K562 (cell line): Measurements from ENCODE around the gene UHRF1. TPM values are rescaled to one million over a fixed set of nuclear protein-coding genes. Genes with fewer than 3 reads are reported as not detected.
A peak's percentile ranks its signal among the peaks of the same experiment; 100 is the strongest.

Source experiments
- ADNP ChIP-seq: fragments of 200-800 bp; sonication (Bioruptor generic); IDR thresholded peaks from 2 replicates; pipeline ENCODE4 v1.6.1; 2016; ENCODE audit warnings: missing genetic modification characterization, missing compliant biosample characterization
- ATF4 ChIP-seq: fragments of 450-650 bp; formaldehyde crosslinking; IDR thresholded peaks from 2 replicates; pipeline ENCODE4 v1.4.0; 2022; ENCODE audit warnings: mild to moderate bottlenecking, moderate library complexity
- BDP1 ChIP-seq: IDR thresholded peaks from 3 replicates; pipeline ENCODE4 v1.6.1; 2011; ENCODE audit not compliant: insufficient read length, insufficient read depth
- CREB1 ChIP-seq, 2 experiments: sonication (generic) in 1 of 2; formaldehyde crosslinking in 1 of 2; IDR thresholded peaks; 2 replicates each; pipeline versions ENCODE4 v1.6.1 to v1.8.0; 2012 to 2022; ENCODE audit warnings: inconsistent platforms in 1 of 2, mild to moderate bottlenecking in 1 of 2, missing genetic modification reagents in 1 of 2, moderate library complexity in 1 of 2
- KLF16 ChIP-seq: IDR thresholded peaks from 2 replicates; pipeline ENCODE4 v1.6.1; 2016; ENCODE audit warnings: antibody characterized with exemption
- L3MBTL2 ChIP-seq: fragments of 450-650 bp; IDR thresholded peaks from 2 replicates; pipeline ENCODE4 v1.6.1; 2016; ENCODE audit warnings: mild to moderate bottlenecking, moderate library complexity
- NEUROD1 ChIP-seq: fragments of 150-350 bp; IDR thresholded peaks from 2 replicates; pipeline ENCODE4 v1.6.1; 2014; ENCODE audit warnings: borderline replicate concordance, low read length, low read depth; ENCODE audit not compliant: partially characterized antibody
- NONO ChIP-seq, 2 experiments: fragments of 200-400 bp in 1 of 2; fragments of 450-650 bp in 1 of 2; formaldehyde crosslinking in 1 of 2; IDR thresholded peaks; 2 replicates each; pipeline ENCODE4 v1.6.1; 2017; ENCODE audit warnings: low read depth in 2 of 2, mild to moderate bottlenecking in 2 of 2, moderate library complexity in 2 of 2, low read length in 1 of 2
- POLR3A ChIP-seq: IDR thresholded peaks from 2 replicates; pipeline ENCODE4 v1.6.1; 2011; ENCODE audit warnings: borderline replicate concordance, mild to moderate bottlenecking, moderate library complexity; ENCODE audit not compliant: insufficient read length, insufficient read depth; ENCODE audit errors: extremely low read depth
- POU5F1 ChIP-seq: fragments of 150-350 bp; IDR thresholded peaks from 2 replicates; pipeline ENCODE4 v1.6.1; 2014; ENCODE audit warnings: borderline replicate concordance, low read length, low read depth, mild to moderate bottlenecking; ENCODE audit not compliant: partially characterized antibody
- RBM22 ChIP-seq: fragments of 200-400 bp; formaldehyde crosslinking; IDR thresholded peaks from 2 replicates; pipeline ENCODE4 v1.6.1; 2018; ENCODE audit warnings: low read length, low read depth; ENCODE audit not compliant: poor library complexity, severe bottlenecking
- SNIP1 ChIP-seq: fragments of 450-650 bp; IDR thresholded peaks from 2 replicates; pipeline ENCODE4 v1.7.1; 2017; ENCODE audit warnings: low read depth, mild to moderate bottlenecking
- TCF7L2 ChIP-seq: fragments of 150-350 bp; IDR thresholded peaks from 2 replicates; pipeline ENCODE4 v1.6.1; 2016; ENCODE audit warnings: low read depth, mild to moderate bottlenecking, low read length, moderate library complexity
- TFE3 ChIP-seq: fragments of 450-650 bp; formaldehyde crosslinking; IDR thresholded peaks from 2 replicates; pipeline ENCODE4 v1.4.0; 2020; ENCODE audit warnings: mild to moderate bottlenecking, mixed read lengths
- THRB ChIP-seq: fragments of 450-650 bp; formaldehyde crosslinking; conservative IDR thresholded peaks from 2 replicates; pipeline ENCODE4 v1.4.0; 2022; ENCODE audit warnings: mild to moderate bottlenecking, missing genetic modification characterization
- TRIM25 ChIP-seq: fragments of 450-650 bp; IDR thresholded peaks from 2 replicates; pipeline ENCODE4 v1.7.0; 2016; ENCODE audit warnings: borderline replicate concordance
- USF1 ChIP-seq: sonication (generic); formaldehyde crosslinking; IDR thresholded peaks from 2 replicates; pipeline ENCODE4 v1.9.0; 2022; ENCODE audit warnings: mild to moderate bottlenecking, missing genetic modification reagents
- XRCC4 ChIP-seq: IDR thresholded peaks from one replicate; pipeline ENCODE4 v1.6.1; 2011; ENCODE audit not compliant: insufficient read depth, insufficient read length; ENCODE audit errors: extremely low read depth
- ZBTB1 ChIP-seq: sonication (generic); formaldehyde crosslinking; IDR thresholded peaks from 2 replicates; pipeline ENCODE4 v1.8.1; 2023; ENCODE audit warnings: missing genetic modification reagents, low read depth, mild to moderate bottlenecking, borderline replicate concordance
- ZNF165 ChIP-seq: fragments of 250-450 bp; sonication (Bioruptor Pico); IDR thresholded peaks from 2 replicates; pipeline ENCODE4 v1.4.0; 2020; ENCODE audit warnings: borderline replicate concordance
- ZNF41 ChIP-seq: fragments of 250-450 bp; sonication (Bioruptor Pico); conservative IDR thresholded peaks from 2 replicates; pipeline ENCODE4 v1.4.0; 2020; ENCODE audit warnings: mild to moderate bottlenecking
- ZNF717 ChIP-seq: fragments of 250-450 bp; sonication (Bioruptor Pico); IDR thresholded peaks from 2 replicates; pipeline ENCODE4 v1.5.0; 2021
- polyA plus RNA-seq, 8 experiments: library from polyadenylated mRNA; depleted of rRNA in 4 of 8; stranded (reverse) in 5 of 8; unstranded in 3 of 8; fragments of >200 nt; fragmentation: Nextera tagmentation in 2 of 8; fragmentation: Illumina TruSeq in 1 of 8; extraction: Ambion mirVana in 2 of 8; extraction: Trizol in 1 of 8; gene quantifications; 2 replicates each; pipeline versions ENCODE4 v1.2.1 to v1.2.3, GENCODE V29; 2011 to 2014; ENCODE audit warnings: inconsistent platforms in 1 of 8, missing spikeins in 1 of 8
- total RNA-seq, 7 experiments: library from RNA; depleted of rRNA in 6 of 7; stranded (reverse); fragments of >200 nt in 6 of 7; fragmentation: Illumina TruSeq in 2 of 7; extraction: Trizol in 2 of 7; gene quantifications; 2 replicates each; pipeline versions ENCODE4 v1.2.1 to v1.2.3, GENCODE V29; 2011 to 2021; ENCODE audit warnings: low replicate concordance in 1 of 7

UHRF1 gene
- total and polyA plus RNA-seq, 9 of the 15 experiments (the other 6 are each of a cell fraction or from before 2014, with no cell fraction given), result 6.0 to 101 (median 30.9) TPM

GRCh38 chr19:4870025-4870700 is 39.1 kb upstream of the UHRF1 start (continued):
- 0 out of 2 replicates have a peak, but pooled peaks have one; percentile 35 for TF ChIP-seq THRB (CRISPR knock-in tag)
- no peak for TF ChIP-seq CREB1 (IDR thresholded peaks at IDR 0.05)
- TF ChIP-seq CREB1 (CRISPR knock-in tag; IDR thresholded peaks at IDR 0.05), result no peak
- no peak for TF ChIP-seq ATF4
- peak; percentile 31; the same call in 1 of the 2 replicates for TF ChIP-seq TCF7L2
- TF ChIP-seq ZNF165, result no peak
- TF ChIP-seq L3MBTL2, result no peak
- no peak for TF ChIP-seq ZNF717 (CRISPR knock-in tag)
- TF ChIP-seq ZNF41 (CRISPR knock-in tag), result no peak
- no peak for TF ChIP-seq POLR3A
- TF ChIP-seq NONO (IDR thresholded peaks at IDR 0.05; ENCODE audit: low read depth in 2 of 2, low read length in 1 of 2), result no peak
- TF ChIP-seq XRCC4, result no peak
- no peak for TF ChIP-seq RBM22
- no peak for TF ChIP-seq POU5F1
- peak; percentile 99 for TF ChIP-seq ADNP (tag)
- TF ChIP-seq TFE3 (CRISPR knock-in tag), result no peak
- TF ChIP-seq NEUROD1, result peak; percentile 84
- TF ChIP-seq KLF16, result peak; percentile 5; the same call in 1 of the 2 replicates
- no peak for TF ChIP-seq USF1 (CRISPR knock-in tag)
- no peak for TF ChIP-seq BDP1
- no peak for TF ChIP-seq TRIM25
- no peak for TF ChIP-seq ZBTB1 (CRISPR knock-in tag)
- no peak for TF ChIP-seq SNIP1
